Ovary (tissue), 9 donors: ENCODE data around the gene TEDC1. TPM values are rescaled to one million over a fixed set of nuclear protein-coding genes. Genes with fewer than 3 reads are reported as not detected.

Experiments used
- DNase-seq, 5 donors: peaks; one replicate each; pipeline ENCODE4 v3.0.0-alpha.2; 2019 to 2020
- H3K27ac ChIP-seq, 2 donors: fragments of 200-600 bp; one replicate each; pipeline versions ENCODE4 v1.5.1 to v1.8.0; 2019 to 2022
- H3K27me3 ChIP-seq: fragments of 200-600 bp; one replicate; pipeline ENCODE4 v1.8.0; 2022
- H3K36me3 ChIP-seq: fragments of 200-600 bp; sonication (generic); one replicate; pipeline ENCODE4 v1.5.1; 2019
- H3K4me1 ChIP-seq: one replicate; pipeline ENCODE4 v1.8.1; 2013; ENCODE audit warnings: mild to moderate bottlenecking, moderate library complexity; ENCODE audit not compliant: insufficient read depth
- H3K4me3 ChIP-seq: fragments of 200-600 bp; sonication (generic); one replicate; pipeline ENCODE4 v1.5.1; 2017
- H3K9me3 ChIP-seq, 2 donors: fragments of 200-600 bp in 1 of 2; sonication (generic) in 1 of 2; one replicate each; pipeline versions ENCODE4 v1.5.1 to v1.8.1; 2013 to 2019; ENCODE audit warnings: mild to moderate bottlenecking in 1 of 2, moderate library complexity in 1 of 2
- EP300 ChIP-seq: sonication (generic); formaldehyde crosslinking; IDR thresholded peaks from one replicate; pipeline ENCODE4 v1.6.1; 2017; ENCODE audit warnings: antibody characterized with exemption
- POLR2A ChIP-seq: fragments of 450-650 bp; IDR thresholded peaks from one replicate; pipeline ENCODE4 v1.6.1; 2017; ENCODE audit warnings: antibody characterized with exemption, mild to moderate bottlenecking, moderate library complexity
- WGBS, 3 donors: extraction: QIAGEN DNeasy Blood & Tissue Kit in 1 of 3; methylation state at CpG; one replicate each; pipeline versions ENCODE4 v1.1.5 to v1.1.7; 2013 to 2017; 5-methylcytosine and 5-hydroxymethylcytosine counted together
- intact Hi-C, 4 donors: fragments of 100-400 bp; cut with DNase I; formaldehyde crosslinking; loops; one replicate each; pipeline versions ENCODE4 v1.11.0 to v1.15.1; 2022 to 2023
- polyA plus RNA-seq, 2 donors: library from polyadenylated mRNA; stranded (reverse); fragments of 200-250 nt in 1 of 2; fragments of 350-450 nt in 1 of 2; fragmentation: Illumina TruSeq in 1 of 2; extraction: RNeasy Lipid Tissue Mini Kit (QIAGEN cat#74804) in 1 of 2; gene quantifications; one replicate each; pipeline ENCODE4 v1.2.3, GENCODE V29; 2013 to 2014
- total RNA-seq, 7 donors: library from RNA; depleted of rRNA in 2 of 7; stranded (reverse); fragments of >200 nt in 2 of 7; fragmentation: NEBNext Ultra II Directional in 3 of 7; extraction: Animal tissue kit (Norgen Biotek cat#: 25700) in 3 of 7; gene quantifications; one replicate each; pipeline versions ENCODE4 v1.1.0 to v1.2.4, GENCODE V29; 2016 to 2023
- TF ChIP-seq, protein P1 (sequence below), 3 donors: fragments of 450-650 bp in 2 of 3; fragments of 200-600 bp in 1 of 3; IDR thresholded peaks; one replicate each; pipeline versions ENCODE4 v1.5.1 to v1.8.0; 2016 to 2022; ENCODE audit warnings: antibody characterized with exemption in 3 of 3, mild to moderate bottlenecking in 1 of 3
- donor health status: DM: no; HTN: no; CAD: no; lungs with moderate emphysema.
- donor health status: DM: no; HTN: no; CAD: no.
- donor health status: Bipolar disorder and iron deficiency.
- donor health status: DM: yes; HTN: yes; CAD: no.
- donor health status: DM: no; HTN: no; CAD: no.
- donor health status: DM: yes; HTN: yes; CAD: no.

Gene TEDC1
- total and polyA plus RNA-seq, 9 donors: 2.6 to 8.2 (median 3.8) TPM; not detected in 1

DNA sequence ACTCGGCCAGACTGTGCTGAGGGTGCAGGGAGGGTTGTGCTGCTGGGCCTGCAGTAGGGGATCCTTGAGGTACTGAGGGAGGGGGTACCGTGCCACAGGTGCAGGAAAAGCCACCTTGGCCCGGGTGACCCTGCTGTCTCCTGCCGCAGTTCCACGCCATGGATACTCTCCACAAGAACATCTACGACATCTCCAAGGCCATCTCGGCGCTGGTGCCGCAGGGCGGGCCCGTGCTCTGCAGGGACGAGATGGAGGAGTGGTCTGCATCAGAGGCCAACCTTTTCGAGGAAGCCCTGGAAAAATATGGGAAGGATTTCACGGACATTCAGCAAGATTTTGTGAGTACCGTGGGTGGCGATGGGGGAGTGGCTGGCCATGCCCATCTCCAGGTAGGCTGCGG lies 30.4 kb upstream of the TEDC1 start:
- TF ChIP-seq POLR2A: no peak
- no peak for TF ChIP-seq EP300
- no peaks in the 10 kb centered on the region for H3K4me1 ChIP-seq
- H3K27ac ChIP-seq: no peak overlapping the region
- DNase-seq: no peak
- H3K4me3 ChIP-seq: no peak overlapping the region
- H3K27me3 ChIP-seq: no peaks in the 10 kb centered on the region
- H3K9me3 ChIP-seq: no peaks in the 10 kb centered on the region
- WGBS, 3 donors: 84 to 88% (median 85%) methylated on average over 17 of the region's 17 CpGs
- intact Hi-C loops: no loop called here
- no peaks in the 10 kb centered on the region for H3K36me3 ChIP-seq

DNA sequence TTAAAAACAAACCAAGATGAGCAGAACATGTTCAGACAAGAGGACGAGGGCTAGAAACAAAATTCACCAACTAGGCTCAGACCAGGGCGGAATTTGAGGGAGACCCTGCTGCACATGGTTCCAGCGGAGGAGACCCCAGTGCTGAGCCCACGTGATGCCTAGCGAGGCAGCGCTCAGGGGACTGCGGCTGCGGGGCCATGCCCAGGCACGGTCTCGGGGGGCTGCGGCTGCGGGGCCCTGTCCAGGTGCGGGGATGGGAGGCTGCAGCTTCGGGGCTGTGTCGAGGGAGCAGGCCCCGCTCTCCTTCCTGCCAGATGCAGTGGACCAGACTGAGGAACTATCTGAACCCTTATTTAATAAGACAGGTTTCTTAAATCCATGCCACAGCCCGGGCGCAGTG lies 29.1 kb upstream of the TEDC1 start:
- WGBS, 3 donors: 95 to 97% (median 96%) methylated on average over 18 of the region's 18 CpGs
- Histone ChIP-seq H3K27me3 (no peaks in the 10 kb centered on the region), H3K4me1 (no peaks in the 10 kb centered on the region), H3K4me3 (no peak overlapping the region), H3K36me3 (no peaks in the 10 kb centered on the region), H3K9me3 (no peaks in the 10 kb centered on the region), H3K27ac (no peak overlapping the region)
- intact Hi-C loops: no loop called here
- no peak for DNase-seq
- TF ChIP-seq, protein P1, sequence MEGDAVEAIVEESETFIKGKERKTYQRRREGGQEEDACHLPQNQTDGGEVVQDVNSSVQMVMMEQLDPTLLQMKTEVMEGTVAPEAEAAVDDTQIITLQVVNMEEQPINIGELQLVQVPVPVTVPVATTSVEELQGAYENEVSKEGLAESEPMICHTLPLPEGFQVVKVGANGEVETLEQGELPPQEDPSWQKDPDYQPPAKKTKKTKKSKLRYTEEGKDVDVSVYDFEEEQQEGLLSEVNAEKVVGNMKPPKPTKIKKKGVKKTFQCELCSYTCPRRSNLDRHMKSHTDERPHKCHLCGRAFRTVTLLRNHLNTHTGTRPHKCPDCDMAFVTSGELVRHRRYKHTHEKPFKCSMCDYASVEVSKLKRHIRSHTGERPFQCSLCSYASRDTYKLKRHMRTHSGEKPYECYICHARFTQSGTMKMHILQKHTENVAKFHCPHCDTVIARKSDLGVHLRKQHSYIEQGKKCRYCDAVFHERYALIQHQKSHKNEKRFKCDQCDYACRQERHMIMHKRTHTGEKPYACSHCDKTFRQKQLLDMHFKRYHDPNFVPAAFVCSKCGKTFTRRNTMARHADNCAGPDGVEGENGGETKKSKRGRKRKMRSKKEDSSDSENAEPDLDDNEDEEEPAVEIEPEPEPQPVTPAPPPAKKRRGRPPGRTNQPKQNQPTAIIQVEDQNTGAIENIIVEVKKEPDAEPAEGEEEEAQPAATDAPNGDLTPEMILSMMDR (IDR thresholded peaks at IDR 0.05): no peak
- TF ChIP-seq EP300 (no peak), POLR2A (no peak)

DNA sequence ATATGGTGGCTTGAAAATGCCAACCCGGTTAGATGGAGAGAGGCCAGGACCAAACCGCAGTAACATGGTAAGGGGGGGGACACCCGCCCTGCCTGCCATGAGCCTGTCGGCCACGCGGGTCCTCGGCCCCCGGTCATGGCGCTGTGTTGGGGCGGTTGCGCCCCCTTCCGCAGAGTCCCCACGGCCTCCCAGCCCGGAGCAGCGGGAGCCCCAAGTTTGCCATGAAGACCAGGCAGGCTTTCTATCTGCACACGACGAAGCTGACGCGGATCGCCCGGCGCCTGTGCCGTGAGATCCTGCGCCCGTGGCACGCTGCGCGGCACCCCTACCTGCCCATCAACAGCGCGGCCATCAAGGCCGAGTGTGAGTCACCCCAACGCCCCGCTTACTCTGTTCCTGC lies 26.5 kb upstream of the TEDC1 start:
- DNase-seq: no peak
- TF ChIP-seq EP300 (no peak), POLR2A (no peak)
- TF ChIP-seq, protein P1 (IDR thresholded peaks at IDR 0.05): no peak
- Histone ChIP-seq H3K36me3 (no peaks in the 10 kb centered on the region), H3K4me1 (no peaks in the 10 kb centered on the region), H3K9me3 (no peaks in the 10 kb centered on the region), H3K4me3 (no peak overlapping the region), H3K27me3 (no peaks in the 10 kb centered on the region), H3K27ac (no peak overlapping the region)
- intact Hi-C loops: no loop called here
- WGBS, 3 donors: 91 to 94% (median 93%) methylated on average over 30 to 33 of the region's 33 CpGs

DNA sequence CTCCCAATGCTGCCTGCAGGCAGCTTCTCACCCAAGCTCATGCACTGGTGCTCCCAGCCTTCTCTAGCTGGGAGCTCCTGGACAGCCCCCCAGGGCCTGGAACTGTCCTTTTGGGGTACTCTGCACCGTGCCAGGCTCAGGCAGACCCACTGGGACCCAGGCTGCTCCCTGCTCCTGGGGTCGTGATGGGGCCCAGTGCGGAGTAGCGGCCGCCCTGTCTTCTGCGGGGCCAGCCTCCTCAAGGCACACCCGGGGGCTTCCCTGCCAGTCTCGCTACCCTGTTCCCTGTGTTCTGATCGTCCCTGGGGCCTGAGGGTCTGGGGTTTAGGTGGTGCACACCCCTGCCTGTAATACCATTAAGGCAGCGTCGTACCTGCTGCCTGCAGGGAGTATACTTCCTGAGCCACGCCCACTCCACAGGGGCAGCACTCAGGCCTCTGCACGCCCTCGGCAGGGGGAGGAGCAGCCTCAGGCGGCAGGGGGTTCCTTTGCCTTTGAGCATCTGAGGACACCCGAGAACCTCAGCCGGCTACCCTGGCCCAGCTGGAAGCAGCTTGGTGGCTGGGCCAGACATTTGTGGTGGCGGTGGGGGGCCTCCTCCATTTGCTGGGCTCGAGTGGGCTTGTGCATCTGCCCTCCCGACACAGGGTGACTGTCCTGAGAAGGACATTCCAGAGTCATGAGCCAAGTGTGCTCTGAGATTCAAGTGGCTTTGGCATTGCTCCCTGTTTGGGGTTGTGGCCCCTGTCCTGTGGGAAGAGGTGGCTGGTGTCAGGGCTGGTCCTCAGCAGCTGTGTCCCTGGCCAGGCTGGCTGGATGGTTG lies 25.6 kb upstream of the TEDC1 start:
- Histone ChIP-seq H3K4me3 (no peak overlapping the region), H3K36me3 (no peaks in the 10 kb centered on the region), H3K4me1 (no peaks in the 10 kb centered on the region), H3K27me3 (no peaks in the 10 kb centered on the region), H3K9me3 (no peaks in the 10 kb centered on the region), H3K27ac (no peak overlapping the region)
- intact Hi-C loops: no loop called here
- DNase-seq: no peak
- WGBS, 3 donors: 80 to 83% (median 82%) methylated on average over 16 to 20 of the region's 20 CpGs
- TF ChIP-seq POLR2A (no peak), EP300 (no peak)
- TF ChIP-seq, protein P1 (IDR thresholded peaks at IDR 0.05): no peak

DNA sequence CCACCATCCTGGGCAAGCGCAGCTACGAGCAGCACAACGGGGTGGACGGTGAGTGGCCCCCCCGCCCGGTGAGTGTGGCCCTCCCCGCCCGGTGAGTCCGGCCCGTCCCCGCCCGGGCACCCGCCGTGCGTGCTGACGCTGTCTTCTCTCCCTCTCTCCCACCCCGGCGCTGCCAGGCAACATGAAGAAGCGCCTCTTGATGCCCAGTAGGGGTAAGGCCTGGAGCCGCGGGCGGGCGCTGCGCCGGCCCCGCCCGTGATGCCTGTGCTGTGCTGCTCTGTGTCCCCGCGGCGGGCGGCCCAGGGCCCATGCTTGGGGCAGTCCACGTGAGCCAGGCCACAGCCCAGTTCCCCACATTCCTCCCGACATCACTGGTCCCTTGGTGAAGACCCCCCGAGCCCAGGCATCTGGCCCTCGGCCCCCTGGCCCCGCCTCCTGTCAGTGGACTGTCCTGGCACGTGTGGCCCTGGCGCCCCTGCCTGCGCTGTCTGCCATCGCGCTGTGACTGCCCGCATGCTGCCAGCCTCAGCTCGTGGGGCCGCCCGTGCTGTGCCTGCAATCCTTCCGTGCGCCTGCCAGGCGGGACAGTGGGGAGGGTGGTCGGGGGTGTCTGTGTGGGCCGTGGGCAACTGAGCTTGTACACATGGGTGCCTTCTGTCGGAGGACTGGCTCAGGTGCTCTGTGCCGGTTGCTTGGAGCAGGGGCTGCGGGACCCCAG lies 24.4 kb upstream of the TEDC1 start:
- H3K4me1 ChIP-seq: no peaks in the 10 kb centered on the region
- H3K9me3 ChIP-seq: no peaks in the 10 kb centered on the region
- intact Hi-C loops: no loop called here
- no peaks in the 10 kb centered on the region for H3K27me3 ChIP-seq
- H3K4me3 ChIP-seq: no peak overlapping the region
- H3K36me3 ChIP-seq: no peaks in the 10 kb centered on the region
- DNase-seq: no peak
- WGBS, 3 donors: 87 to 91% (median 89%) methylated on average over 44 to 53 of the region's 53 CpGs
- TF ChIP-seq EP300 (no peak), POLR2A (no peak)
- TF ChIP-seq, protein P1 (IDR thresholded peaks at IDR 0.05): no peak
- no peak overlapping the region for H3K27ac ChIP-seq
